Ureter (tissue), 1 donor: ENCODE measurements around the gene TAS1R1. TPM values are rescaled to one million over a fixed set of nuclear protein-coding genes. Genes with fewer than 3 reads are reported as not detected.

Source experiments
- DNase-seq: peaks from one replicate; pipeline ENCODE4 v3.0.0-alpha.2; 2020; ENCODE audit warnings: low spot score
- total RNA-seq: library from RNA; stranded (reverse); gene quantifications from one replicate; pipeline ENCODE4 v1.2.4, GENCODE V29; 2023
- donor health status: DM: yes; HTN: yes; CAD: no.

Gene TAS1R1
- total RNA-seq, 1 donor from 2014 or later = not detected

DNA sequence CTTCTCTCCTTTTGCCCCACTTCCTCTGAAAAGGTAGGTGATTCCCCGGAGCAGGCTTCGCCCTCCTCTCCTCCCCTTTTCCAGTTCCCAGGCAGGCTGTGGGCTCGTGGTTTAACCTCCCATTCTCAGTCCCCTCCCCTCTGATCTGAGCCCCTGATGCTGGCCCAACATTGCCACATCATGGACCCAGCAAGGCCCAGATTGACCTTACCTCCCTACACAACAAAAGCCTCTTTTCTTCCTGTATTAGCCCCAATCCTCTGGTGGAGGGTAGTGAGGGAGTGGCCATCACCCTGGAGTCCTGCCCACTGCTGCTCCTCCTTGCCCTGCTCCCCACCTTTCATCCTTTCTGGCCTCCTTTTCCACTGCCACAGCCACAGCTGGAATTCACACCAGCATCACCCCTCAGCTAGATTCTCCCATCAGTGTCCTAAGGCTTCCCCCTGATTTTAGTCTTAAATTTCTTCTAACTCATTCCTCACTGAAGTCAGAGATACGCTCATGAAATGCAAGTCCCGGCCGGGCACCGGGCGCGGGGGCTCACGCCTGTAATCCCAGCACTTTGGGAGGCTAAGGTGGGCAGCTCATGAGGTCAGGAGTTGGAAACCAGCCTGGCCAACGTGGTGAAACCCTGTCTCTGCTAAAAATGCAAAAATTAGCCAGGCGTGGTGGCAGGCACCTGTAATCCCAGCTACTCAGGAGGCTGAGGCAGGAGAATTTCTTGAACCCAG lies 17.7 kb downstream of the TAS1R1 start:
- no peak for DNase-seq

DNA sequence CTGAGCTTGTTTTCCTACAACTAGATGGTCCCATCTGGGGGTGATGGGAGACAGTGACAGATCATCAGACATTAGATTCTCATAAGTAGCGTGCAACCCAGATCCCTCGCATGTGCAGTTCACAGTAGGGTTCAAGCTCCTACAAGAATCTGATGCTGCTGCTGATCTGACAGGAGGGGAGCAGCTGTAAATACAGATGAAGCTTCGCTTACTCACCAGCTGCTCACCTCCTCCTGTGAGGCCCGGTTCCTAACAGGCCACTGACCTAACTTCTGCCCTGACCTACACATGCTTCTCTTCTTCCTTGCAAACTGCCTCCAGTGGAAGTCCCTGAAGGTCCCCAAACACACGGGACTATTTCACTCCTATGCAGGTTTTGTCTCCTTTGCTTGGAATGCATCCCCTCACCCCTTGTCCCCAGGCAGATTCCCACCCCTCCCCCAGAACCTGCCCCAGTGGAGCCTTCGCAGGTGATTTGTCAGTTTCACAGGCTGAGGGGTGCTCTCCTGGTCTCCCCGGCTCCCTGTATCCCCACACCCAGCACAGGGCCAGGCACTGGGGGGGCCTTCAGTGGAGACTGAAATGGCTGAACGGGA lies 19.0 kb downstream of the TAS1R1 start:
- DNase-seq = no peak

- DNase-seq = no peak
These were observed 19.7 kb downstream of the TAS1R1 start for GRCh38 chr1:6574818-6575217.

GRCh38 chr1:6577831-6578525 lies 22.9 kb downstream of the TAS1R1 start:
- no peak for DNase-seq

GRCh38 chr1:6578624-6579373 lies 23.7 kb downstream of the TAS1R1 start:
- no peak for DNase-seq

- peak; percentile 99 for DNase-seq
These were observed 24.4 kb downstream of the TAS1R1 start, which contains the start of gene ZBTB48 for GRCh38 chr1:6579374-6580118. ZBTB48 (plus strand) TSS chr1:6579994; CDS start chr1:6580610, 616 bp downstream.

DNA sequence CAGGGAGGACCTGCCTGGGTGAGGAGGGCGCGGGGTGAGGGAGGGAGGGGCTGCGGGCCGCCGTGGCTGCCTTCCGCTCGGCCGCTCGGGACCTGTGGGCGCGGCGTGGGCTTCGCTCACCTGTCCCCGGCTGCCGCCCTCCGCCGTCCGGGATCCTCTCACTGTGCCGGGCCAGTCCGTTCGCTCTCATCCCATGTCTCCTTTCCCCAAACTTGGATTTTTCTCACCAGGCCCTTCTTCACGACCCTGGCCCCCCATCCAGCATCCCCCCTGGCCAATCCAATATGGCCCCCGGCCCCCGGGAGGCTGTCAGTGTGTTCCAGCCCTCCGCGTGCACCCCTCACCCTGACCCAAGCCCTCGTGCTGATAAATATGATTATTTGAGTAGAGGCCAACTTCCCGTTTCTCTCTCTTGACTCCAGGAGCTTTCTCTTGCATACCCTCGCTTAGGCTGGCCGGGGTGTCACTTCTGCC lies 25.0 kb downstream of the TAS1R1 start:
- no peak for DNase-seq

- no peak for DNase-seq
These were observed 25.7 kb downstream of the TAS1R1 start for GRCh38 chr1:6580593-6581409.

- peak; percentile 56 for DNase-seq
These were observed 26.6 kb downstream of the TAS1R1 start for GRCh38 chr1:6581561-6582305.

- DNase-seq = no peak
These were observed 27.3 kb downstream of the TAS1R1 start for GRCh38 chr1:6582370-6582769.

DNA sequence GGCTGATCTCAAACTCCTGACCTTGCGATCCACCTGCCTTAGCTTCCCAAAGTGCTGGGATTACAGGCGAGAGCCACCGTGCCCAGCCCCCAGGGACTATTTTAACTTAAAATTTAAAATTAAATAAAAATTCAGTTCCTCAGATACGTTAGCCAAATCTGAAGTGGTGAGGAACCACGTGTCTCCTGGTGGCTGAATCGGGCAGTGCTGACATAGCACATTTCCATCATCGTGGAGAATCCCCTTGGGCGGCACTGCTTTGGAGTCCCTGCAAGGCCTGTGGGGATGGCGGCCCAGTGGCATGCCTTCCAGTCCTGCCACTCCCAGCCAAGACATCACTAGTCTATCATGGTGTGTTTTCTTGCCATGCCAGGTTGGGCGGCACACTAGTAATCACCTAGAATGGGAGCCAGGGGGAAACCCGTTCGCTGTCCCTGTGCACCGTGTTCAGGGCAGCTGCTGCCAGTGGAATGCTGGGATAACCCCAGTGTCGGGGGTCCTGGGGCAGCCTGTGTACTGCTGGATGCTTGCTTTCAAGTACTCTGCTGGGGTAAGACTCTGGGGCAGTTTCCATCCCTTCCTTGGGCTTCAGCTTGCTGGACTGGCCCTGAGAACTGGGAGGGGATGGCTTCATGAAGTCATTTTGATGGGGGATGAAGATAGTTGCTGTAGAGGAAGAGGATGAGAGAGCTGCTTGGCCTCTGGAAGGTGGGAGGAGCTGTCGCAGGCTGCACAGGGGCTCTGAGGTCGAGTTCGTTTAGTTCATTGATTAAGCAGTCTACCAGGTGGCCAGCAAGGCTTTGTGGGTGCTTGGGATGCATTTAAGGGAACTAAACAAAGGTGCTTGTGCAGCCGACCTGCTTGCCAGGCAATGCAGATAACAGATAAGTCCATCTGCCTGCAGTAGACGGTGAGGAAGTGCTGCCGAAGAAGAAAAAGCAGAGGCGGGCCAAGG lies 29.3 kb downstream of the TAS1R1 start:
- no peak for DNase-seq

- no peak for DNase-seq
These were observed 30.1 kb downstream of the TAS1R1 start for GRCh38 chr1:6585081-6585722.

DNA sequence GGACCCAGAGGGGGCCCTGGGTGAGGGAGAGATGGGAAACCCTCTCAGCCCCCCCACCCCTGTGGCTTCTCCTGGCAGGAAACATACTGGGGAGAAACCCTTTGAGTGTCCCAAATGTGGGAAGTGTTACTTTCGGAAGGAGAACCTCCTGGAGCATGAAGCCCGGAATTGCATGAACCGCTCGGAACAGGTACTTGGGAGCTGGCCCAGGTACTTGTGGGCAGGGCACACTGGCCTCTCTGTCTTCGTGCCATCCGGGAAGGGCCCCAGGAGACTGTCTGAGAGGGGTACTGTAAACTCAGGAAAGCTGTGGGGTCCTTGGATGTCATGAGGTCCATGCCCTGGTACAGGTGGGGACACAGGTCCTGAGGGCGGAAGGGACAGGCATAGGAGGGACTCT lies 30.7 kb downstream of the TAS1R1 start:
- no peak for DNase-seq

- DNase-seq = no peak
These were observed 31.3 kb downstream of the TAS1R1 start for GRCh38 chr1:6586404-6586816.

DNA sequence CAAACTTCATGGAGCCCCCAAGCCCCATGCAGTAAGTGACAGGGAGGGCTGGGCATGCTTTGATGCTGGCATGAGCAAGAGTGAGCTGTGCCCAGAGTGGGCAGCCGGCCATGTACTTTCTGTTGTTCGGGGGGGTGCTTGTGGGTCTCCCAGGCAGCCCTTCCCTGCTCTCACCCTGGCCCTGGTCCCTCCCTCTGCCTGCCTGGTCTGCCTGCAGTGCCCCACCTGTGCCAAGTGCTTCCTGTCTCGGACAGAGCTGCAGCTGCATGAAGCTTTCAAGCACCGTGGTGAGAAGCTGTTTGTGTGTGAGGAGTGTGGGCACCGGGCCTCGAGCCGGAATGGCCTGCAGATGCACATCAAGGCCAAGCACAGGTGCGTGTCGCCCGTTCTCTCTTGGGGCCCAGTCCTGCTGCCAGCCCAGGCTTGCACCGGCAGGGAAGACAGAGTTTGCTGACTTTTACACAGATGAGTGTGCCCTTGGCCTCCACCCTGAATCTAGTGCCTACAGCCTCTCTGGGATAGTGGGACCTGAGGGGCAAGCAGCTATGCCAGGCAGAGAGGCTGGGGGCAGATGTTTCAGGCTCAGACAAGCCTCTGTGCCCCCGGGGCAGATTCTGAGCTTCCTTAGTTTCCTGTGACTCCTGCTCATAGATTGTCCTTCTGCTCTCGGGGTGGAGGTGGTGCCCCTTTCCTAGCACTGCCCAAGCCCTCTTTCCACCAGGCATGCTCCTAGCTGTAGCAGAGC lies 32.3 kb downstream of the TAS1R1 start:
- peak; percentile 64 for DNase-seq

GRCh38 chr1:6588128-6588892 lies 33.2 kb downstream of the TAS1R1 start:
- no peak for DNase-seq
